Keratinocyte (primary cell): ENCODE data around the gene TOP2A. TPM values are rescaled to one million over a fixed set of nuclear protein-coding genes. Genes with fewer than 3 reads are reported as not detected.
A peak's percentile ranks its signal among the peaks of the same experiment; 100 is the strongest.

Source experiments
- DNase-seq: peaks from one replicate; pipeline ENCODE4 v3.0.0-alpha.2; 2011; ENCODE audit warnings: low read depth, missing footprints, low spot score
- FAIRE-seq: peaks from 2 replicates; lab custom pipeline; 2011; peaks lifted over from hg19 to GRCh38; lab: Jason Lieb, UNC
- H2AFZ ChIP-seq: 2 replicates; pipeline ENCODE4 v1.6.0; 2012; ENCODE audit warnings: low read length, control low read depth, inconsistent platforms; ENCODE audit not compliant: control insufficient read depth
- H3K27ac ChIP-seq: 2 replicates; pipeline ENCODE4 v1.5.1; 2011; ENCODE audit warnings: low read length; ENCODE audit not compliant: control insufficient read depth, insufficient read depth
- H3K27me3 ChIP-seq: 3 replicates; pipeline ENCODE4 v1.6.0; 2011; ENCODE audit warnings: low read length; ENCODE audit not compliant: control insufficient read depth, insufficient read depth; ENCODE audit errors: extremely low read depth
- H3K36me3 ChIP-seq, 2 experiments: 2 replicates in 1 of 2; 3 replicates in 1 of 2; pipeline ENCODE4 v1.5.1; 2011; ENCODE audit warnings: low read length in 2 of 2, mild to moderate bottlenecking in 1 of 2; ENCODE audit not compliant: control insufficient read depth in 2 of 2, insufficient read depth in 2 of 2; ENCODE audit errors: extremely low read depth in 1 of 2
- H3K4me1 ChIP-seq: 3 replicates; pipeline ENCODE4 v1.5.1; 2011; ENCODE audit warnings: low read length; ENCODE audit not compliant: control insufficient read depth, insufficient read depth; ENCODE audit errors: extremely low read depth
- H3K4me2 ChIP-seq: 3 replicates; pipeline ENCODE4 v1.6.0; 2011; ENCODE audit warnings: low read depth, low read length; ENCODE audit not compliant: control insufficient read depth, insufficient read depth; ENCODE audit errors: extremely low read depth
- H3K4me3 ChIP-seq, 3 experiments: fragments of 200-600 bp in 1 of 3; sonication (generic) in 1 of 3; 2 replicates in 2 of 3; 3 replicates in 1 of 3; pipeline ENCODE4 v1.5.1; 2011 to 2016; ENCODE audit warnings: low read length in 3 of 3, mild to moderate bottlenecking in 3 of 3, control low read depth in 2 of 3, inconsistent platforms in 1 of 3, low read depth in 1 of 3, mixed read lengths in 1 of 3, mixed run types in 1 of 3, moderate library complexity in 1 of 3; ENCODE audit not compliant: control insufficient read depth in 2 of 3, insufficient read depth in 2 of 3; ENCODE audit errors: extremely low read depth in 1 of 3
- H3K79me2 ChIP-seq: 2 replicates; pipeline ENCODE4 v1.6.0; 2012; ENCODE audit warnings: low read length; ENCODE audit not compliant: control insufficient read depth, insufficient read depth
- H3K9ac ChIP-seq: 3 replicates; pipeline ENCODE4 v1.6.0; 2011; ENCODE audit warnings: low read length; ENCODE audit not compliant: control insufficient read depth, insufficient read depth; ENCODE audit errors: extremely low read depth
- H3K9me1 ChIP-seq: 3 replicates; pipeline ENCODE4 v1.6.0; 2011; ENCODE audit warnings: low read length; ENCODE audit not compliant: control insufficient read depth, insufficient read depth; ENCODE audit errors: extremely low read depth
- H3K9me3 ChIP-seq: 2 replicates; pipeline ENCODE4 v1.5.1; 2012; ENCODE audit warnings: low read depth, low read length; ENCODE audit not compliant: control insufficient read depth
- H4K20me1 ChIP-seq: 3 replicates; pipeline ENCODE4 v1.6.0; 2011; ENCODE audit warnings: low read length; ENCODE audit not compliant: control insufficient read depth, insufficient read depth; ENCODE audit errors: extremely low read depth
- CTCF ChIP-seq, 3 experiments: IDR thresholded peaks in 1 of 3; conservative IDR thresholded peaks in 1 of 3; optimal IDR thresholded peaks in 1 of 3; 2 replicates in 2 of 3; 3 replicates in 1 of 3; pipeline versions ENCODE3 to v1.5.1; 2011; ENCODE audit warnings: low read length in 3 of 3, mild to moderate bottlenecking in 3 of 3, moderate library complexity in 2 of 3, control low read depth in 1 of 3, inconsistent platforms in 1 of 3; ENCODE audit not compliant: insufficient read depth in 2 of 3; ENCODE audit errors: extremely low read depth in 1 of 3
- EZH2 ChIP-seq: IDR thresholded peaks from one replicate; pipeline ENCODE4 v1.6.1; 2012; ENCODE audit warnings: inconsistent platforms, mild to moderate bottlenecking, low read length, moderate library complexity
- dilution Hi-C: fragments of 300-500 bp; cut with MboI; formaldehyde crosslinking; loops from one replicate; pipeline ENCODE4 v1.7.0; 2020; ENCODE audit warnings: low sequenced_read_pairs; ENCODE audit not compliant: extremely low pct_ligation_motif_present
- polyA plus RNA-seq, 5 experiments: library from polyadenylated mRNA; depleted of rRNA in 3 of 5; stranded (reverse) in 3 of 5; stranded (forward) in 1 of 5; unstranded in 1 of 5; fragments of >200 nt; gene quantifications; 1 replicate in 1 of 5; 2 replicates in 3 of 5; 3 replicates in 1 of 5; pipeline versions ENCODE4 v1.2.1 to v1.2.3, GENCODE V29; 2011 to 2012; ENCODE audit warnings: missing spikeins in 2 of 5, low read depth in 1 of 5, low replicate concordance in 1 of 5

TOP2A gene
- polyA plus RNA-seq, 1 donor (not counting 4 experiments of a cell fraction or from before 2014, with no cell fraction given), result 45.0 TPM

- H2AFZ ChIP-seq, result no peak overlapping the region
- H3K9me3 ChIP-seq, result no peaks in the 10 kb centered on the region
- H3K4me2 ChIP-seq, result peak overlapping the region; percentile 86
- peak overlapping the region; percentile 20 to 54 (median 46) for H3K4me3 ChIP-seq
- H4K20me1 ChIP-seq, result no peaks in the 10 kb centered on the region
- H3K79me2 ChIP-seq, result peaks cover 28% of the 10 kb centered on the region
- FAIRE-seq (no peak), DNase-seq (no peak)
- H3K4me1 ChIP-seq, result peaks cover 78% of the 10 kb centered on the region
- dilution Hi-C loops, result no loop called here
- peaks cover 0 to 6% of the 10 kb centered on the region in 2 experiments for H3K36me3 ChIP-seq
- no peaks in the 10 kb centered on the region for H3K27me3 ChIP-seq
- TF ChIP-seq CTCF (optimal IDR thresholded peaks at IDR 0.05 in 1 of 3, IDR thresholded peaks at IDR 0.05 in 1 of 3, conservative IDR thresholded peaks at IDR 0.05 in 1 of 3; ENCODE audit: extremely low read depth in 1 of 3, insufficient read depth in 2 of 3, low read length in 3 of 3), result no peak
- TF ChIP-seq EZH2, result no peak
- peaks cover 2% of the 10 kb centered on the region for H3K9me1 ChIP-seq
- H3K9ac ChIP-seq, result peak overlapping the region; percentile 44
- no peak overlapping the region for H3K27ac ChIP-seq
These were observed 73.1 kb downstream of the TOP2A start for GRCh38 chr17:40344421-40345160.

- no peak for DNase-seq
- Histone ChIP-seq H2AFZ (no peak overlapping the region), H3K27me3 (no peaks in the 10 kb centered on the region), H3K27ac (no peak overlapping the region), H4K20me1 (no peaks in the 10 kb centered on the region), H3K4me3 (no peak overlapping the region), H3K9ac (no peak overlapping the region), H3K9me1 (no peaks in the 10 kb centered on the region), H3K4me2 (peak overlapping the region; percentile 75), H3K79me2 (peaks cover 30% of the 10 kb centered on the region), H3K36me3 (no peaks in the 10 kb centered on the region), H3K4me1 (peaks cover 67% of the 10 kb centered on the region), H3K9me3 (no peaks in the 10 kb centered on the region)
- dilution Hi-C loops, result no loop called here
- TF ChIP-seq EZH2 (no peak), CTCF (optimal IDR thresholded peaks at IDR 0.05 in 1 of 3, IDR thresholded peaks at IDR 0.05 in 1 of 3, conservative IDR thresholded peaks at IDR 0.05 in 1 of 3; ENCODE audit: extremely low read depth in 1 of 3, insufficient read depth in 2 of 3, low read length in 3 of 3) (no peak)
- no peak for FAIRE-seq
These were observed 74.2 kb downstream of the TOP2A start for GRCh38 chr17:40343219-40344119.
